HG03135 (cell line): ENCODE data around the gene PADI1.

ENCODE experiments used
- ATAC-seq: cut with Tn5 transposase; IDR thresholded peaks from one replicate; pipeline ENCODE4 v1.9.1; 2021; ENCODE audit warnings: mild to moderate bottlenecking, moderate library complexity; ENCODE audit not compliant: unreplicated experiment

The PADI1 gene, protein sequence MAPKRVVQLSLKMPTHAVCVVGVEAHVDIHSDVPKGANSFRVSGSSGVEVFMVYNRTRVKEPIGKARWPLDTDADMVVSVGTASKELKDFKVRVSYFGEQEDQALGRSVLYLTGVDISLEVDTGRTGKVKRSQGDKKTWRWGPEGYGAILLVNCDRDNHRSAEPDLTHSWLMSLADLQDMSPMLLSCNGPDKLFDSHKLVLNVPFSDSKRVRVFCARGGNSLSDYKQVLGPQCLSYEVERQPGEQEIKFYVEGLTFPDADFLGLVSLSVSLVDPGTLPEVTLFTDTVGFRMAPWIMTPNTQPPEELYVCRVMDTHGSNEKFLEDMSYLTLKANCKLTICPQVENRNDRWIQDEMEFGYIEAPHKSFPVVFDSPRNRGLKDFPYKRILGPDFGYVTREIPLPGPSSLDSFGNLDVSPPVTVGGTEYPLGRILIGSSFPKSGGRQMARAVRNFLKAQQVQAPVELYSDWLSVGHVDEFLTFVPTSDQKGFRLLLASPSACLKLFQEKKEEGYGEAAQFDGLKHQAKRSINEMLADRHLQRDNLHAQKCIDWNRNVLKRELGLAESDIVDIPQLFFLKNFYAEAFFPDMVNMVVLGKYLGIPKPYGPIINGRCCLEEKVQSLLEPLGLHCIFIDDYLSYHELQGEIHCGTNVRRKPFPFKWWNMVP

GRCh38 chr1:17204546-17205440 lies at the start of gene PADI1:
PADI1 (plus strand) TSS chr1:17205128; CDS start chr1:17205218, 90 bp downstream.
- no peak for ATAC-seq

- no peak for ATAC-seq
Measured at GRCh38 chr1:17155257-17155920, 49.5 kb upstream of the PADI1 start.

DNA sequence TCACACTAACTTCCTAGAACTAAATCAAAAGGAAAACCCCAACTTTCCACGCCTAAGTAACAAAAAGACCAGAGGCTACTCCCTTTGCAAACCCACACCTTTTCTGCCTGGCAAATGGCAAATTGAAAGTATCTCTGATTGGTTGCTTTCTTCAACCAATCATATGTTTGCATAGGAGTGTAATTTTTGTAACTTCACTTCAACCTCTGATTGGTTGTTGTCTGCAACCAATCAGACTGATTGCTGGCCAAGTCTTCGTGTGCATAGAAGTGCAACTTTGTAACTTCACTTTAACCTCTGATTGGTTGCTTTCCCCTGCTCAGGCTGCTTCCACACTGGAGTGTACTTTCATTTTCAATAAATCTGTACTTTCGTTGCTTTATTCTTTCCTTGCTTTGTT lies 48.8 kb upstream of the PADI1 start:
- ATAC-seq: no peak

DNA sequence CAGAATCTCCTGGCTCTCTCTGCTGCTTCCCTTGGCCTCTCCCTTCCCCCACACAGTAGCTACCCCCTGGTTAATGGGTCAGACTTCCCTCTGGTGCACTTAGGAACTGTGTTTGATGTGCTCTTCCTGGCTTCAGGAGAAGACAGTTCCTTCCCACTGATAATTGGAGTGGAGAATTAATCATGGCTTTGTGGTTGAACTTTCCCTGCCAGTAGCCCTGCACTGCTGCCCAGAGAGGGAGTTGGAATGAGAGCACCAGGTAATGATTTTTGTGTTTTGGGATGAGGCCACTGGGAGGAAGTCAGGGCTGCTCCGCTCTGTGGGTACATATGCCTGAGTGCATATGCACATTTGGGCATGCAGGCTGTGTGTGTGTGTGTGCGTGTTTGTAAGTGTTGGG lies 46.0 kb upstream of the PADI1 start:
- ATAC-seq: no peak

DNA sequence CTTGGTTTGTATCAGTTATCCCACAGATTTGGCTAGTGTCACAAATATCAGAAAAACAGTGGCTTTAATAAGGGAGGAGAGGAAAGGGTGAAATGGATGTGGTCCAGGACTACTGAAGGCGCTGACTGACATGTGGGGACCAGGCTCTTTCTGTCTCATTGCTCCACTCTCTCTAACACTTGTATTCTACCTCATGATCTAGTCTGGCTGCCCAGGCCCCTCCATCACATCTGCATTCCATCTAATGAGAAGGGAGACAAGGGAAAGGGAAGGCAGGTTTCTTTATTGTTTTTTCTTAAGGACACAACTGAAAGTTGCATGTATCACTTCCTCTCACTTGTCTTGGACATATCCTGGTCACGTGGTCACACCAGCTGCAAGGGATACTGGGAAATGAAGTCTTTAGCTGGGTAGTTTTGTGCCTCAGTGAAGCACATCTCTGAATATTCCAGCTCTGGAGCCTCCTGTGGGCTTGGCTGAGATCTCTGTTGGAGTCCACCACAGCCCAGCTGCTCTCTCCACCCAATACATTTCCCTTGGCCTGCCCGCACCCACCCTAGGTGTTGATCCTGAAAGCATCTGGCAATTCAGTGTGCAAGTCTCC lies 43.7 kb upstream of the PADI1 start:
- ATAC-seq: no peak

DNA sequence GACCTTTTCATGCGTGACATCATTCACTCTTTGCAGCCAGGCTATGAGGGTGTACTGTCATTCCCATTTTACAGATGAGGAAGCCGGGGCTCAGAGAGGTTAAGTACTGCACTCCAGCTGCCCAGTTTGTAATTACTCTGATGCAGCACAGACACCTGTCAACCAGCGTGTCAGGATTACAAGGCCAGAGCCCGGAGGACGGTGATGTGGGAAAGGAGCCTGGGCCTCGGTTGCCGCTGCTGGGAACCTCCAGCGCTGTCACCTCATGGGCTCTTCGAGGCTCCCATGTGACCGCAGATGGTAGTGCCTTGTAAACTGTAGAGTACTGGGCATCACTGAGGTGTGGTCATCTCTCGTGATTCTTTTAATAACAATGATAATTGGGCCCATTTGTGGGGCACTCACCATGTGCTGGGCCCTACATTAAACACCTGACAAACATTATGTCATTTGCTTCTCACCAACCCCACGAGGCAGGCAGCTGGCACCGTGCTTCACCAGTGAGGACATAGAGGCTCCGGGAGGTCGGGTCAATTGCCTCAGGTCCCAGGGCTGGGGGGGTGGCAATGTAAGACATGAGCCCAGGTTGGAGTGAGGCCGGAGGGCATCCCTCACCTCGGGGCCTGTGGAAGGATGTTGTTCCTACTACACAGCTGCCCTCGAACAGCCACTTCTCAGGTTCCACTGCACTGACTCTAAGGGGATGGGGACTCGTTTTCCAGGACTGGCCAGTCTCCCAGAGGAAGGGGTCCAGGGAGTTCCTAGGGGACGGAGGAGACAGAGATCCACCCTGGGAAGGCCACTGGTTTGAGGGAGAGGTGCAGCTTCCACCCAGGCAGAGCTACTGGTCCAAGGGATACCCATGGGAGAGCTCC lies 42.8 kb upstream of the PADI1 start:
- ATAC-seq: no peak

- ATAC-seq: no peak
Measured at GRCh38 chr1:17162941-17163340, 42.0 kb upstream of the PADI1 start.

- ATAC-seq: no peak
Measured at GRCh38 chr1:17163371-17163770, 41.6 kb upstream of the PADI1 start.

DNA sequence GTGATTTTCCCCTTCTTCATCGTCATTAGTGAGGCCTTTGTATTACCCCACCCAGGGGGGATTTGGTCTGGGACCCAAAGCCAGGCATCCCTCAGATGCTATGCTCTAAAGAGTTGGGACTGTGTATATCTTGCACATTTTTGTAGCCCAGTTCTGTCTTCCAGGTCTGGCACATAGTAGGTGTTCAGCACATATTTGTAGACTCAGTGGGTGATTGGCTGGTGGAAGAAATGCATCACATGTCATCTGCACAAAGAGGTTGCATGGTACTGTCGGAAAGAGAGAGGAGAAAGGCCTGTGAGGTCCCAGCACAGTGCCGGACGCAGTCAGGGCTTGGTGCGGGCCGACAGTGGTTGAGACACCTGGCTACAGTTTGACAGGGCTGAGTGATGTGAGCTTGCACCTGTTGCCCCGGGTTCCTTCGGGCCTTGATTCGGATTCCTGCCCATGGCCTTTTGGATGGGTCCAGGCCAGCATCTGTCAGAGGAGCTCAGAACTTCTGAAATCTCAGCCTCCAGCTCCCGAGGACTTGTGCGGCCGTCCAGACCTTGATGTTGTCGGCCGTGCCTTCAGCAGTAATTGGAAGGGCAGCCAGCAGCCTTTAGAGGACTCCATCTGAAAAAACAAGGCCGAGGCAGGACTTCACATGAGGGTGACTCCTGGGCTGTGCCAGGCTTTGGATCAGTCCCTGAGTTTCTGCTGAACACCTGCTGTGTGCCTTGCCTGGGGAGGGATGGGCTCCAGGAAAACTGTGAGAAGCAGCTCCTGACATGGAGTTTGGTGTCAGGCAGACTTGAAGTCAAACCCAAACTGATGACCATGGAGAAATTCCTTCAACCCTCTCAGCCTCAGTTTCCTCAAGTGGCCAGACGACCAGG lies 40.9 kb upstream of the PADI1 start:
- ATAC-seq: no peak

- ATAC-seq: no peak
Measured at GRCh38 chr1:17165823-17166222, 39.1 kb upstream of the PADI1 start.

GRCh38 chr1:17167041-17167785 lies 37.7 kb upstream of the PADI1 start:
- ATAC-seq: no peak

GRCh38 chr1:17167786-17168090 lies 37.2 kb upstream of the PADI1 start:
- ATAC-seq: no peak

GRCh38 chr1:17168091-17168876 lies 36.6 kb upstream of the PADI1 start:
- ATAC-seq: no peak

GRCh38 chr1:17170571-17170970 lies 34.4 kb upstream of the PADI1 start:
- no peak for ATAC-seq

GRCh38 chr1:17173217-17173616 lies 31.7 kb upstream of the PADI1 start:
- ATAC-seq: no peak

- ATAC-seq: no peak
Measured at GRCh38 chr1:17176306-17177061, 28.4 kb upstream of the PADI1 start.

- no peak for ATAC-seq
Measured at GRCh38 chr1:17177651-17178050, 27.3 kb upstream of the PADI1 start.
